ENCODE measurements around the gene SUPT3H. TPM values are rescaled to one million over a fixed set of nuclear protein-coding genes. Genes with fewer than 3 reads are reported as not detected.
"Not testable (repeated sequence)": the region's sequence is repeated elsewhere in the genome, so short reads cannot be mapped to it uniquely, and the experiment has no call there.

SUPT3H gene
- total RNA-seq, 2 experiments from 2014 or later, result 8.7 to 9.0 TPM

DNA sequence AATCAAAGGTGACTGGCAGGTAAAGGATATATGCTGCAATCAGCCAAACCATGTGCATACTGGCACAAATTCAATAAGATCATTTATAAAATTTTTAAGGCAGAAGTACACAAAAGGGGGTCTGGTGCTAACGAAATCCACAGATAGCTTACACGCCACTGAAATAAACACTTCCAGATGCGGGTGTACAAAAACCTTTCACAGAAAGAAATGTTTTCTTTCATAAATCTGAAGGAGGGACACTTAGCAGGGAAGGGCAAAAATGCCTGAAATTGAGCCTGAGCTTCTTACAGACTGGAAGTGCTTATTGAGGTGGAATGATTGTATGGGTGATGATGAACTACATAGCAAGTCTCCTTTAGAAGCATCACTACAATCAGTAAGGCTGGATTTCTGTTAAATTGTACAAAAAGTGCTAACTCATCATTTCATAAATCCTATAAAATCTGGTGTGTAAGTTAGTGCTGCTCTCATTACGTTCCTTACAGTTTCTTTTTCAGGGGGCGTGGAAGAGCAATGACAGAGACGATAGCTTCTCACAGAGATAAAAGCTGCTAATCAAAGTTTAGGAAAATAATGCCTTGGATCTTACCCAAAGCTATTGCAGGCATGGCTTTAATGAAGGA is 458.9 kb downstream of the SUPT3H start:
- peaks cover 11% of the 10 kb centered on the region for H3K36me3 Mint-ChIP-seq (ENCODE audit: low read depth)
- no peak overlapping the region for H3K4me3 Mint-ChIP-seq
- H3K9me3 Mint-ChIP-seq, result no peaks in the 10 kb centered on the region
- POLR2A ChIA-PET, result no interaction called here
- no peaks in the 10 kb centered on the region for H3K27me3 Mint-ChIP-seq
- no peak for DNase-seq
- no peak overlapping the region for H3K27ac Mint-ChIP-seq
- CTCF ChIA-PET, result interaction anchor here (1.4 to 1.5 kb wide), 2 partner anchors 10 kb away, joined by 3 to 5 read pairs; no protein-coding TSS in a partner anchor
- peaks cover 31% of the 10 kb centered on the region for H3K4me1 Mint-ChIP-seq

DNA sequence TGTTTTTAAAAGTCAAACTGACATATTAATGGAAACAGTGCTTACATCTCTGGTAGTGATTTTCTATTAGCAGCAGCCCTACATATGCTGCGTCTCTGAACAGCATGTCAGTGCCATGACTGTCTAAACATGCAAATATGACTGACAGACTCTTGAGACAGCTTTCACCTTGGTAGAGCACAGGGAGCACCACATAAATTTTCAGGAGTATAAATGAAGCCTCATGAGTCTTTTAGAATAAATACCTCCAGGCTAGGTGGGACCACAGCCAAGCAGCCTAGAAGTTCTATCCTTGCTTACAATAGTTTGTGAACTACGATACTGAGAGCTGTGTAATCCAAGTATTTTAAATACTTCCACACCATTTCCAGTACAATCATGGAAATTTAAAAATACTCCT is 460.3 kb downstream of the SUPT3H start:
- POLR2A ChIA-PET, result no interaction called here
- Mint-ChIP-seq H3K4me1 (peaks cover 19% of the 10 kb centered on the region), H3K4me3 (no peak overlapping the region), H3K27ac (no peak overlapping the region), H3K27me3 (no peaks in the 10 kb centered on the region), H3K36me3 (ENCODE audit: low read depth) (peaks cover 10% of the 10 kb centered on the region), H3K9me3 (no peaks in the 10 kb centered on the region)
- DNase-seq, result no peak
- CTCF ChIA-PET, result interaction anchor here (0.8 to 1.5 kb wide), 2 partner anchors 10 to 12 kb away, joined by 4 to 5 read pairs; no protein-coding TSS in a partner anchor

- CTCF ChIA-PET, result no interaction called here
- Mint-ChIP-seq H3K4me1 (no peaks in the 10 kb centered on the region), H3K27me3 (no peaks in the 10 kb centered on the region), H3K4me3 (no peak overlapping the region), H3K9me3 (no peaks in the 10 kb centered on the region), H3K27ac (no peak overlapping the region), H3K36me3 (ENCODE audit: low read depth) (peaks cover 11% of the 10 kb centered on the region)
- POLR2A ChIA-PET, result no interaction called here
- no peak for DNase-seq
Observed at GRCh38 chr6:44915111-44915510, 462.6 kb downstream of the SUPT3H start.

DNA sequence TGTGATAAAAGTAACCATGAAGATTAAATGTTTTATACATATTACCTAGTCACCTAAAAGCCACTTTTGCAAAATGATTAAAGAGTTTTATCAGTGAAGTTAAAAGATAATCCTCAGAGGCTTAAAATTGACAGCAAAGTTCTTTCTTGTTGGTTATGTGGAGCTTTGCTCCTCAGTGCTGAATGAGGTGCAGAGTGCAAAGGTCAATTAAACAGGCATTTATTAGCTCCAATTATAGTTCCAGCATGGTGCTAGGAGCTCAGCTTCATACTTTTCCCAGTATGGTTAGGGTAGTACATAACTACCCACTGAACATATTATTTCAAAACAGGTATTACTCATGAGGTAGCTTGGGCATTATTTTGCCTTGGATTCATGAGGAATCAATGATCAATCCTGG is 463.6 kb downstream of the SUPT3H start:
- Mint-ChIP-seq H3K9me3 (no peaks in the 10 kb centered on the region), H3K27me3 (no peaks in the 10 kb centered on the region), H3K4me1 (no peaks in the 10 kb centered on the region), H3K27ac (no peak overlapping the region), H3K36me3 (ENCODE audit: low read depth) (peaks cover 15% of the 10 kb centered on the region), H3K4me3 (no peak overlapping the region)
- DNase-seq, result no peak
- CTCF ChIA-PET, result no interaction called here
- POLR2A ChIA-PET, result no interaction called here

- H3K36me3 Mint-ChIP-seq (ENCODE audit: low read depth), result peaks cover 28% of the 10 kb centered on the region
- H3K9me3 Mint-ChIP-seq, result peaks cover 6% of the 10 kb centered on the region
- H3K4me3 Mint-ChIP-seq, result no peak overlapping the region
- no peaks in the 10 kb centered on the region for H3K4me1 Mint-ChIP-seq
- H3K27me3 Mint-ChIP-seq, result no peaks in the 10 kb centered on the region
- ChIA-PET CTCF (no interaction called here), POLR2A (no interaction called here)
- no peak for DNase-seq
- no peak overlapping the region for H3K27ac Mint-ChIP-seq
Observed at GRCh38 chr6:44906761-44907160, 471.0 kb downstream of the SUPT3H start.

GRCh38 chr6:44900358-44900757 is 477.4 kb downstream of the SUPT3H start:
- CTCF ChIA-PET, H3K27me3 Mint-ChIP-seq, POLR2A ChIA-PET, H3K4me1 Mint-ChIP-seq, DNase-seq, H3K27ac Mint-ChIP-seq, H3K4me3 Mint-ChIP-seq, H3K9me3 Mint-ChIP-seq: not testable (repeated sequence)
- H3K36me3 Mint-ChIP-seq (ENCODE audit: low read depth), result peaks cover 35% of the 10 kb centered on the region

DNA sequence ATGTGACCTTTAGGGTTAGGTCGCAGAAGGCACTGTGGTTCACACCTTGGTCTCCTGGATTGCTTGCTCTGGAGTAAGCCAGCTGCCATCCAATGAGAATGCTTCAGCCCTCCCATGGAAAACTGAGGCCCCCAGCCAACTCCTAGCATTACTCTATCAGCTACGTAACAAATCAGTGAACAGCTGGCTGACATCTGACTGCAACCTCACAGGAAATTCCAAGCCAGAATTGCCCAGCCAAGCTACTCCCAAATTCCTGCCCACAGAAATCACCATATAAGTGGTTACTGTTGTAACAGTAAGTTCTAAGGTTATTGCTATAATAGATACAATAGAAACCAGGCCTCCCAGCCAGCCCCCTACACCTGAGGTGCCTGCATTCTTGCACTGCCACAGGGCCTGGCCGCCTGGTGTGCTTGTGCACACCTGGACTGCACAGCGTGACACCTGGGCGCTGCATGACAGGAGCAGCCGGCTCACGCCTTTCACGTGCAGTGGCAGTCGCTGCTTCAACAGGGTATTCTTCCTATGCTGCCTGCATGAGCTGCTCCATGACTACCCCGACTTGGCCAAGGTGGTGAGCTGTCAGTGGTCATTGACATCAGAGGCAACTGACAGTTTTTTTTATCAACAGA is 479.3 kb downstream of the SUPT3H start:
- H3K9me3 Mint-ChIP-seq, result peaks cover 7% of the 10 kb centered on the region
- H3K27me3 Mint-ChIP-seq, result no peaks in the 10 kb centered on the region
- no peak overlapping the region for H3K27ac Mint-ChIP-seq
- ChIA-PET POLR2A (no interaction called here), CTCF (interaction anchor here (1.2 kb wide), 1 partner anchor 11 kb away, joined by 3 read pairs; no protein-coding TSS in a partner anchor)
- H3K36me3 Mint-ChIP-seq (ENCODE audit: low read depth), result peaks cover 30% of the 10 kb centered on the region
- H3K4me1 Mint-ChIP-seq, result peaks cover 4% of the 10 kb centered on the region
- DNase-seq, result no peak
- H3K4me3 Mint-ChIP-seq, result no peak overlapping the region

- H3K27ac Mint-ChIP-seq, result no peak overlapping the region
- peaks cover 7% of the 10 kb centered on the region for H3K9me3 Mint-ChIP-seq
- H3K4me1 Mint-ChIP-seq, result peaks cover 4% of the 10 kb centered on the region
- H3K4me3 Mint-ChIP-seq, result no peak overlapping the region
- peaks cover 23% of the 10 kb centered on the region for H3K36me3 Mint-ChIP-seq (ENCODE audit: low read depth)
- ChIA-PET POLR2A (no interaction called here), CTCF (no interaction called here)
- no peak for DNase-seq
- H3K27me3 Mint-ChIP-seq, result no peaks in the 10 kb centered on the region
Observed at GRCh38 chr6:44897316-44897715, 480.4 kb downstream of the SUPT3H start.

DNA sequence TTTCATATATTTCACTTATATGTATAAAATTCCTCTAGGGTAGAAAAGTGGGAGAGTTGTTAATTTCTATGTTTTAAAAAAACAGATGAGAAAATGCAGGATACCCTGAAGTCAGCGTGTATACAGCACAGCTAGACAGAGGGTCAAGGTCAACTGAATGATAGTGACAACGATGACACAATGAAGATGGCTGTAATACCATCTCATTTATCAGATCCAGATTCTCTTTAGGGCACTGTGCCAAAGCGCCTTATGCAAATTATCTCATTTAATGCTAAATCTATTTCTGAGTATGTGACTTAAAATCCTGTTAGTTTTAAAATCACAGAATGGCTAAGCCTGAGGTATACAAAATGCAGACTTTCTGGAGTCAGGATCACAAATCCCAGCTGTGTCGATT is 481.0 kb downstream of the SUPT3H start:
- no peak for DNase-seq
- peaks cover 19% of the 10 kb centered on the region for H3K36me3 Mint-ChIP-seq (ENCODE audit: low read depth)
- H3K27me3 Mint-ChIP-seq, result no peaks in the 10 kb centered on the region
- CTCF ChIA-PET, result no interaction called here
- no peak overlapping the region for H3K27ac Mint-ChIP-seq
- POLR2A ChIA-PET, result no interaction called here
- peaks cover 7% of the 10 kb centered on the region for H3K9me3 Mint-ChIP-seq
- H3K4me3 Mint-ChIP-seq, result no peak overlapping the region
- peaks cover 4% of the 10 kb centered on the region for H3K4me1 Mint-ChIP-seq

- CTCF ChIA-PET, result interaction anchor here (1.0 kb wide), 1 partner anchor 16 kb away, joined by 4 read pairs; no protein-coding TSS in a partner anchor
Observed at GRCh38 chr6:44892579-44892978, 485.2 kb downstream of the SUPT3H start.

GRCh38 chr6:44879071-44879470 is 498.7 kb downstream of the SUPT3H start:
- POLR2A ChIA-PET, DNase-seq, H3K4me3 Mint-ChIP-seq, H3K4me1 Mint-ChIP-seq, H3K27ac Mint-ChIP-seq, H3K27me3 Mint-ChIP-seq: not testable (repeated sequence)
- CTCF ChIA-PET, result interaction anchor here (0.7 kb wide), 1 partner anchor 9 kb away, joined by 3 read pairs; no protein-coding TSS in a partner anchor
- H3K36me3 Mint-ChIP-seq (ENCODE audit: low read depth), result peaks cover 48% of the 10 kb centered on the region
- H3K9me3 Mint-ChIP-seq, result peaks cover 38% of the 10 kb centered on the region

More at GRCh38 chr6:44892579-44892978, 485.2 kb downstream of the SUPT3H start:
- POLR2A ChIA-PET, result no interaction called here
- H3K4me1 Mint-ChIP-seq, result no peaks in the 10 kb centered on the region
- peaks cover 8% of the 10 kb centered on the region for H3K9me3 Mint-ChIP-seq
- H3K36me3 Mint-ChIP-seq (ENCODE audit: low read depth), result no peaks in the 10 kb centered on the region
- H3K27me3 Mint-ChIP-seq, result no peaks in the 10 kb centered on the region
- no peak overlapping the region for H3K27ac Mint-ChIP-seq
- H3K4me3 Mint-ChIP-seq, result no peak overlapping the region
- DNase-seq, result no peak

DNA sequence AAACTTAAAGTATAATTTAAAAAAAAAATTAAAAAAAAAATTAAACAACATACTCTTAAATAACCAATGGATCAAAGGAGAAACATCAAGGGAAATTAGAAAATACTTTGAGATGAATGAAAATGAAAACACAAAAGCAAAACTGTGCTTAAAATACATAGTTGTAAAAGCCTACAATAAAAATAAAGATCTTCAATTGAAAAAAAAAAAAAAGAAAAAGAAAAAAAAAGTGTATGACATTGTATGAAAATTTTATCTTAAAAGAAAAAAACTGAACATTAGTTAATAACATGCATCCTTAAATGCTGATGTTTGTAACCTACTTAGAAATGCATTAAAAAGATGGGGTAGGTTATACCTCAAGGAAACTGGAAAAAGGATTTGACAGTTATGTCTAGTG is 501.1 kb downstream of the SUPT3H start:
- H3K4me3 Mint-ChIP-seq, POLR2A ChIA-PET, H3K27ac Mint-ChIP-seq, H3K27me3 Mint-ChIP-seq, DNase-seq, H3K4me1 Mint-ChIP-seq: not testable (repeated sequence)
- Mint-ChIP-seq H3K36me3 (ENCODE audit: low read depth) (peaks cover 27% of the 10 kb centered on the region), H3K9me3 (peaks cover 16% of the 10 kb centered on the region)
- CTCF ChIA-PET, result interaction anchor here (0.6 to 0.7 kb wide), 2 partner anchors 15 to 41 kb away, joined by 3 to 4 read pairs; no protein-coding TSS in a partner anchor

DNA sequence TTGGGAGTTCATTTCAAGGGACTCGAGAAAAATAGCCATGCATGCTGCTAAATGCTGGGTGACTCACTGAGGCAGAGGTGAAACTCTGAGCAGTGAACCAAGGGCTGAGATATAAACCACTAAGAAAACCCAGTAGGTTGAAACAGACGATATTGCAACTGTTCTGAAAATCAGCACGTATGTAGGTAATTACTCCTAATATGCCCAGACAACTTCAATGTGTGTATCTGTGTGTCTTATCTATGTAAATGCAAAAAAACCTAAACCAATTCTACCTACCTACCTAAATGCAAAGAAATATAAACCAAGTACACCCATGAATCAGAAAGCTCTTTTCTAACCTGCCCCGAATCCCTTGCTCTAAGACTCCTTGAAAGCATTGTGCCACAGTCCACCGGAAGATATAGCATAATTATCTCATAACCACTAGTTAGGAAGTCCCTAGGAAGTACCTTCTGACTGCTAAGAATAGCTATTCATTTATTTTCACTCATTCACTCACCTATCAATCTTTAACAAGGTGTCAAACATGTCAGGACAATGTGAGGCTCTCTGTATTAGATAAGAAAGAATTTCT is 508.3 kb downstream of the SUPT3H start:
- Mint-ChIP-seq H3K4me3 (no peak overlapping the region), H3K9me3 (peaks cover 25% of the 10 kb centered on the region), H3K4me1 (peaks cover 13% of the 10 kb centered on the region), H3K27ac (no peak overlapping the region), H3K27me3 (no peaks in the 10 kb centered on the region), H3K36me3 (ENCODE audit: low read depth) (peaks cover 32% of the 10 kb centered on the region)
- ChIA-PET CTCF (interaction anchor here (1.6 kb wide), 1 partner anchor 10 kb away, joined by 3 read pairs; no protein-coding TSS in a partner anchor), POLR2A (no interaction called here)
- no peak for DNase-seq
